Kidney capillary endothelial cell (primary cell): Measurements from ENCODE around the gene TCEAL1.
"Not testable (repeated sequence)": the region's sequence is repeated elsewhere in the genome, so short reads cannot be mapped to it uniquely, and the experiment has no call there.

ENCODE experiments used
- DNase-seq: peaks from one replicate; pipeline ENCODE4 v3.0.0-alpha.2; 2018; ENCODE audit warnings: low spot score

The TCEAL1 gene

GRCh38 chrX:103628386-103629317 is at the start of gene TCEAL1:
Gene TCEAL1, plus strand, starts transcription at chrX:103628975. Its CDS starts 942 bp downstream, at chrX:103629917.
- no peak for DNase-seq

GRCh38 chrX:103584596-103584995 is 44.2 kb upstream of the TCEAL1 start:
- DNase-seq: no peak

GRCh38 chrX:103585411-103586313 is 43.1 kb upstream of the TCEAL1 start, which contains the start of gene TCEAL4:
Gene TCEAL4, plus strand, starts transcription at chrX:103585515. Its CDS starts 1,161 bp downstream, at chrX:103586676.
- peak; percentile 13 for DNase-seq

- DNase-seq: no peak
Measured at GRCh38 chrX:103586314-103586646, 42.5 kb upstream of the TCEAL1 start.

GRCh38 chrX:103586659-103587058 is 42.1 kb upstream of the TCEAL1 start:
- DNase-seq: no peak

- DNase-seq: not testable (repeated sequence)
Measured at GRCh38 chrX:103592295-103592694, 36.5 kb upstream of the TCEAL1 start.

GRCh38 chrX:103595202-103595601 is 33.6 kb upstream of the TCEAL1 start:
- DNase-seq: not testable (repeated sequence)

GRCh38 chrX:103607364-103608305 is 21.1 kb upstream of the TCEAL1 start, which contains the start of gene TCEAL3:
Gene TCEAL3, plus strand, starts transcription at chrX:103607963. Its CDS starts 1,102 bp downstream, at chrX:103609065.
- no peak for DNase-seq

GRCh38 chrX:103608306-103608963 is 20.3 kb upstream of the TCEAL1 start:
- no peak for DNase-seq

GRCh38 chrX:103610282-103610681 is 18.5 kb upstream of the TCEAL1 start:
- DNase-seq: no peak

- no peak for DNase-seq
Measured at GRCh38 chrX:103613362-103613890, 15.3 kb upstream of the TCEAL1 start.

- no peak for DNase-seq
Measured at GRCh38 chrX:103614999-103615398, 13.8 kb upstream of the TCEAL1 start.

- no peak for DNase-seq
Measured at GRCh38 chrX:103615781-103616371, 12.9 kb upstream of the TCEAL1 start.

GRCh38 chrX:103616676-103617186 is 12.0 kb upstream of the TCEAL1 start:
- DNase-seq: no peak

- no peak for DNase-seq
Measured at GRCh38 chrX:103624111-103624510, 4.7 kb upstream of the TCEAL1 start.

GRCh38 chrX:103626855-103627254 is 1.9 kb upstream of the TCEAL1 start:
- no peak for DNase-seq

GRCh38 chrX:103629318-103630170 is 769 bp downstream of the TCEAL1 start:
- no peak for DNase-seq

GRCh38 chrX:103630171-103630511 is 1.4 kb downstream of the TCEAL1 start:
- no peak for DNase-seq

- no peak for DNase-seq
Measured at GRCh38 chrX:103631145-103631544, 2.4 kb downstream of the TCEAL1 start.
